H1 (cell line): ENCODE results near the gene PARD3. TPM values are rescaled to one million over a fixed set of nuclear protein-coding genes. Genes with fewer than 3 reads are reported as not detected.
A peak's percentile ranks its signal among the peaks of the same experiment; 100 is the strongest.

Experiments
- CTCF ChIA-PET: fragments of 300-600 bp; sonication (Branson Sonifier 250); formaldehyde crosslinking; loops from one replicate; lab custom pipeline; 2021; ENCODE audit not compliant: partially characterized antibody; lab: Charles Lee
- POLR2A ChIA-PET: fragments of 300-600 bp; sonication (Branson Sonifier 250); formaldehyde crosslinking; loops from one replicate; lab custom pipeline; 2021; ENCODE audit warnings: inconsistent platforms; ENCODE audit not compliant: partially characterized antibody; lab: Charles Lee
- DNase-seq, 2 experiments: peaks; one replicate each; pipeline versions ENCODE4 v3.0.0 to v3.0.0-alpha.2; 2010 to 2022; ENCODE audit warnings: low spot score in 2 of 2, low read depth in 1 of 2, mixed read lengths in 1 of 2
- FAIRE-seq: peaks from 2 replicates; lab custom pipeline; 2011; peaks lifted over from hg19 to GRCh38; lab: Jason Lieb, UNC
- H2AFZ ChIP-seq: 2 replicates; pipeline ENCODE4 v1.8.1; 2012; ENCODE audit warnings: low read length, inconsistent platforms
- H2AK5ac ChIP-seq: 2 replicates; pipeline ENCODE4 v1.6.1; 2013; ENCODE audit warnings: low read depth, low read length
- H2BK120ac ChIP-seq: replicated peaks from 2 replicates; pipeline ENCODE3; 2013; ENCODE audit warnings: low read depth, low read length, inconsistent platforms
- H2BK12ac ChIP-seq: 2 replicates; pipeline ENCODE4 v1.6.1; 2013; ENCODE audit warnings: low read depth, low read length
- H2BK15ac ChIP-seq: 2 replicates; pipeline ENCODE4 v1.6.1; 2013; ENCODE audit warnings: low read length
- H2BK20ac ChIP-seq: 2 replicates; pipeline ENCODE4 v1.6.1; 2013; ENCODE audit warnings: low read length
- H2BK5ac ChIP-seq: 2 replicates; pipeline ENCODE4 v1.6.1; 2013; ENCODE audit warnings: low read depth, low read length
- H3K14ac ChIP-seq: 2 replicates; pipeline ENCODE4 v1.6.1; 2013; ENCODE audit warnings: inconsistent platforms; ENCODE audit not compliant: insufficient read length
- H3K18ac ChIP-seq: 2 replicates; pipeline ENCODE4 v1.6.1; 2013; ENCODE audit warnings: low read length; ENCODE audit errors: extremely low read depth
- H3K23ac ChIP-seq: 2 replicates; pipeline ENCODE4 v1.6.1; 2013; ENCODE audit warnings: inconsistent platforms; ENCODE audit not compliant: insufficient read length
- H3K23me2 ChIP-seq: 2 replicates; pipeline ENCODE4 v1.6.1; 2013; ENCODE audit warnings: low read depth, low read length
- H3K27ac ChIP-seq: 2 replicates; pipeline ENCODE4 v1.6.1; 2011; ENCODE audit warnings: low read depth, low read length, inconsistent platforms
- H3K27me3 ChIP-seq, 4 experiments: replicated peaks in 1 of 4; 1 replicate in 1 of 4; 2 replicates in 3 of 4; pipeline versions ENCODE4 v1.6.1 to v1.8.1; 2011 to 2013; ENCODE audit warnings: low read length in 3 of 4, mild to moderate bottlenecking in 3 of 4, inconsistent platforms in 2 of 4, mixed read lengths in 2 of 4, moderate library complexity in 1 of 4; ENCODE audit not compliant: control insufficient read depth in 3 of 4, insufficient read depth in 3 of 4; ENCODE audit errors: extremely low read depth in 1 of 4
- H3K36me3 ChIP-seq, 4 experiments: 2 replicates each; pipeline versions ENCODE4 v1.6.1 to v1.8.1; 2011 to 2013; ENCODE audit warnings: mild to moderate bottlenecking in 4 of 4, low read length in 3 of 4, moderate library complexity in 2 of 4, control low read depth in 1 of 4, inconsistent platforms in 1 of 4; ENCODE audit not compliant: insufficient read depth in 4 of 4, control insufficient read depth in 2 of 4
- H3K4ac ChIP-seq: replicated peaks from 2 replicates; pipeline ENCODE3; 2013; ENCODE audit warnings: low read length, low read depth, mixed read lengths, inconsistent platforms; ENCODE audit not compliant: insufficient read length
- H3K4me1 ChIP-seq, 4 experiments: replicated peaks in 1 of 4; 1 replicate in 1 of 4; 2 replicates in 3 of 4; pipeline versions ENCODE4 v1.6.1 to v1.8.1; 2011 to 2013; ENCODE audit warnings: low read length in 3 of 4, inconsistent platforms in 2 of 4, mixed read lengths in 1 of 4; ENCODE audit not compliant: insufficient read depth in 4 of 4, control insufficient read depth in 3 of 4
- H3K4me2 ChIP-seq, 2 experiments: 2 replicates each; pipeline versions ENCODE4 v1.6.1 to v1.8.1; 2011 to 2013; ENCODE audit warnings: low read depth in 2 of 2, low read length in 2 of 2, control low read depth in 1 of 2, inconsistent platforms in 1 of 2, mild to moderate bottlenecking in 1 of 2; ENCODE audit not compliant: insufficient read depth in 1 of 2
- H3K4me3 ChIP-seq, 4 experiments: fragments of 200-600, 300-600 bp in 1 of 4; sonication (generic), shearing (Covaris generic), sonication (Bioruptor Twin) in 1 of 4; 2 replicates each; pipeline versions ENCODE4 v1.5.1 to v1.8.1; 2011 to 2016; ENCODE audit warnings: low read length in 4 of 4, low read depth in 3 of 4, control low read depth in 2 of 4, inconsistent platforms in 2 of 4, mild to moderate bottlenecking in 2 of 4, mixed read lengths in 1 of 4, moderate library complexity in 1 of 4; ENCODE audit not compliant: insufficient read depth in 2 of 4; ENCODE audit errors: extremely low read depth in 1 of 4
- H3K56ac ChIP-seq: replicated peaks from 2 replicates; pipeline ENCODE3; 2013; ENCODE audit warnings: low read depth, mild to moderate bottlenecking, mixed read lengths, low read length, inconsistent platforms; ENCODE audit not compliant: insufficient read length
- H3K79me1 ChIP-seq: 2 replicates; pipeline ENCODE4 v1.6.1; 2013; ENCODE audit warnings: low read depth, low read length, control low read depth
- H3K79me2 ChIP-seq, 2 experiments: 2 replicates each; pipeline versions ENCODE4 v1.6.1 to v1.8.1; 2012 to 2013; ENCODE audit warnings: low read length in 2 of 2, mild to moderate bottlenecking in 2 of 2, inconsistent platforms in 1 of 2; ENCODE audit not compliant: insufficient read depth in 2 of 2, control insufficient read depth in 1 of 2
- H3K9ac ChIP-seq, 4 experiments: replicated peaks in 1 of 4; 1 replicate in 1 of 4; 2 replicates in 3 of 4; pipeline versions ENCODE4 v1.6.1 to v1.8.1; 2011 to 2013; ENCODE audit warnings: low read depth in 3 of 4, low read length in 3 of 4, control low read depth in 2 of 4, mild to moderate bottlenecking in 2 of 4, moderate library complexity in 2 of 4, inconsistent platforms in 1 of 4; ENCODE audit errors: extremely low read depth in 1 of 4
- H3K9me3 ChIP-seq, 2 experiments: 2 replicates each; pipeline versions ENCODE4 v1.6.1 to v1.8.1; 2012 to 2013; ENCODE audit warnings: mild to moderate bottlenecking in 2 of 2, moderate library complexity in 2 of 2, control low read depth in 1 of 2, inconsistent platforms in 1 of 2, low read depth in 1 of 2, low read length in 1 of 2, mixed read lengths in 1 of 2; ENCODE audit not compliant: insufficient read depth in 2 of 2
- H4K20me1 ChIP-seq, 2 experiments: replicated peaks in 1 of 2; 2 replicates each; pipeline versions ENCODE3 to v1.8.1; 2011 to 2013; ENCODE audit warnings: inconsistent platforms in 2 of 2, low read length in 2 of 2, mild to moderate bottlenecking in 1 of 2; ENCODE audit not compliant: insufficient read depth in 2 of 2, control insufficient read depth in 1 of 2
- H4K5ac ChIP-seq: 2 replicates; pipeline ENCODE4 v1.6.1; 2013; ENCODE audit warnings: low read length, low read depth, mixed read lengths, inconsistent platforms; ENCODE audit not compliant: insufficient read length
- H4K8ac ChIP-seq: 2 replicates; pipeline ENCODE4 v1.8.0; 2013; ENCODE audit warnings: mild to moderate bottlenecking, moderate library complexity, low read length, inconsistent platforms; ENCODE audit not compliant: insufficient read depth; ENCODE audit errors: extremely low read depth
- H4K91ac ChIP-seq: replicated peaks from 2 replicates; pipeline ENCODE3; 2013; ENCODE audit warnings: low read length, mixed read lengths, inconsistent platforms; ENCODE audit not compliant: insufficient read length
- CEBPB ChIP-seq: IDR thresholded peaks from 2 replicates; pipeline ENCODE4 v1.6.1; 2012; ENCODE audit warnings: low read depth, low read length
- RAD21 ChIP-seq, 2 experiments: IDR thresholded peaks in 1 of 2; conservative IDR thresholded peaks in 1 of 2; 2 replicates each; pipeline ENCODE4 v1.6.1; 2011; ENCODE audit warnings: low read depth in 2 of 2, low read length in 2 of 2, improper control_type of control experiment in 1 of 2, inconsistent platforms in 1 of 2, mild to moderate bottlenecking in 1 of 2, moderate library complexity in 1 of 2
- YY1 ChIP-seq: IDR thresholded peaks from 2 replicates; pipeline ENCODE4 v1.6.1; 2011; ENCODE audit warnings: low read depth, mild to moderate bottlenecking, low read length
- polyA plus RNA-seq, 7 experiments: library from polyadenylated mRNA; depleted of rRNA in 3 of 7; stranded (reverse) in 5 of 7; unstranded in 2 of 7; fragments of >200 nt in 5 of 7; fragments of 200-250 nt in 2 of 7; gene quantifications; 1 replicate in 5 of 7; 2 replicates in 1 of 7; 4 replicates in 1 of 7; pipeline versions ENCODE4 v1.2.1 to v1.2.3, GENCODE V29; 2011 to 2013; ENCODE audit warnings: missing spikeins in 2 of 7, mixed read lengths in 2 of 7
- total RNA-seq: library from RNA; stranded (reverse); fragmentation: NEBNext Ultra II Directional; extraction: Animal tissue kit (Norgen Biotek cat#: 25700); gene quantifications from 2 replicates; pipeline ENCODE4 v1.2.1, GENCODE V29; 2021

The PARD3 gene
- total and polyA plus RNA-seq, 2 of the 8 experiments (the other 6 are each of a cell fraction or from before 2014, with no cell fraction given), result 19.7 to 49.1 TPM

GRCh38 chr10:34378297-34378696 lies 436.8 kb downstream of the PARD3 start:
- Histone ChIP-seq H3K4me2 (no peak overlapping the region), H3K23me2 (no peaks in the 10 kb centered on the region), H3K36me3 (peaks cover 0 to 9% (median 0%) of the 10 kb centered on the region in 4 experiments; a peak in 1 of 8 replicates), H3K79me1 (no peaks in the 10 kb centered on the region), H2BK20ac (no peak overlapping the region), H3K4me1 (0 out of 7 replicates have a peak, but pooled peaks cover 0 to 2% (median 0%) of the 10 kb centered on the region in 4 experiments), H2AK5ac (no peak overlapping the region), H3K9me3 (no peaks in the 10 kb centered on the region), H3K79me2 (no peaks in the 10 kb centered on the region), H3K56ac (no peak overlapping the region), H3K18ac (no peak overlapping the region), H2AFZ (no peak overlapping the region), H3K23ac (no peak overlapping the region), H3K4me3 (no peak overlapping the region), H4K91ac (no peak overlapping the region), H3K4ac (no peak overlapping the region), H3K9ac (no peak overlapping the region), H2BK120ac (no peak overlapping the region), H2BK12ac (no peak overlapping the region), H4K8ac (no peak overlapping the region), H2BK15ac (no peak overlapping the region), H4K20me1 (no peaks in the 10 kb centered on the region), H4K5ac (no peak overlapping the region), H2BK5ac (no peak overlapping the region), H3K27ac (no peak overlapping the region), H3K27me3 (no peaks in the 10 kb centered on the region), H3K14ac (no peak overlapping the region)
- FAIRE-seq, result no peak
- DNase-seq, result no peak
- TF ChIP-seq RAD21 (IDR thresholded peaks at IDR 0.05 in 1 of 2, conservative IDR thresholded peaks at IDR 0.05 in 1 of 2; ENCODE audit: low read depth in 2 of 2, low read length in 2 of 2) (no peak), CEBPB (peak; percentile 47; the same call in 1 of the 2 replicates), YY1 (no peak)
- ChIA-PET POLR2A (no interaction called here), CTCF (interaction anchor here (0.6 kb wide), 2 partner anchors 196 to 207 kb away, joined by 3 read pairs; no protein-coding TSS in a partner anchor)
